Measurements from ENCODE around the gene POLR2A. TPM values are rescaled to one million over a fixed set of nuclear protein-coding genes. Genes with fewer than 3 reads are reported as not detected.
A peak's percentile ranks its signal among the peaks of the same experiment; 100 is the strongest.

POLR2A gene
- total RNA-seq, 1 donor from 2014 or later, result 198 TPM

GRCh38 chr17:7476494-7476893, 7.7 kb upstream of the POLR2A start:
- Mint-ChIP-seq H3K4me3 (ENCODE audit: unreplicated experiment) (peak overlapping the region; percentile 26), H3K36me3 (ENCODE audit: low read depth, unreplicated experiment) (no peaks in the 10 kb centered on the region), H3K9me3 (ENCODE audit: unreplicated experiment) (no peaks in the 10 kb centered on the region), H3K4me1 (ENCODE audit: unreplicated experiment) (peaks cover 35% of the 10 kb centered on the region), H3K27me3 (ENCODE audit: unreplicated experiment) (peaks cover 14% of the 10 kb centered on the region), H3K27ac (ENCODE audit: unreplicated experiment) (peak overlapping the region; percentile 71)
- TF ChIP-seq, protein P1, sequence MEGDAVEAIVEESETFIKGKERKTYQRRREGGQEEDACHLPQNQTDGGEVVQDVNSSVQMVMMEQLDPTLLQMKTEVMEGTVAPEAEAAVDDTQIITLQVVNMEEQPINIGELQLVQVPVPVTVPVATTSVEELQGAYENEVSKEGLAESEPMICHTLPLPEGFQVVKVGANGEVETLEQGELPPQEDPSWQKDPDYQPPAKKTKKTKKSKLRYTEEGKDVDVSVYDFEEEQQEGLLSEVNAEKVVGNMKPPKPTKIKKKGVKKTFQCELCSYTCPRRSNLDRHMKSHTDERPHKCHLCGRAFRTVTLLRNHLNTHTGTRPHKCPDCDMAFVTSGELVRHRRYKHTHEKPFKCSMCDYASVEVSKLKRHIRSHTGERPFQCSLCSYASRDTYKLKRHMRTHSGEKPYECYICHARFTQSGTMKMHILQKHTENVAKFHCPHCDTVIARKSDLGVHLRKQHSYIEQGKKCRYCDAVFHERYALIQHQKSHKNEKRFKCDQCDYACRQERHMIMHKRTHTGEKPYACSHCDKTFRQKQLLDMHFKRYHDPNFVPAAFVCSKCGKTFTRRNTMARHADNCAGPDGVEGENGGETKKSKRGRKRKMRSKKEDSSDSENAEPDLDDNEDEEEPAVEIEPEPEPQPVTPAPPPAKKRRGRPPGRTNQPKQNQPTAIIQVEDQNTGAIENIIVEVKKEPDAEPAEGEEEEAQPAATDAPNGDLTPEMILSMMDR (IDR thresholded peaks at IDR 0.05; ENCODE audit: unreplicated experiment), result no peak
- DNase-seq (ENCODE audit: low spot score), result no peak

GRCh38 chr17:7476951-7477350, 7.2 kb upstream of the POLR2A start:
- TF ChIP-seq, protein P1 (IDR thresholded peaks at IDR 0.05; ENCODE audit: unreplicated experiment), result no peak
- Mint-ChIP-seq H3K9me3 (ENCODE audit: unreplicated experiment) (no peaks in the 10 kb centered on the region), H3K4me3 (ENCODE audit: unreplicated experiment) (peak overlapping the region; percentile 26), H3K4me1 (ENCODE audit: unreplicated experiment) (peaks cover 37% of the 10 kb centered on the region), H3K27me3 (ENCODE audit: unreplicated experiment) (peaks cover 16% of the 10 kb centered on the region), H3K36me3 (ENCODE audit: low read depth, unreplicated experiment) (peaks cover under 1% of the 10 kb centered on the region), H3K27ac (ENCODE audit: unreplicated experiment) (no peak overlapping the region)
- no peak for DNase-seq (ENCODE audit: low spot score)

DNA sequence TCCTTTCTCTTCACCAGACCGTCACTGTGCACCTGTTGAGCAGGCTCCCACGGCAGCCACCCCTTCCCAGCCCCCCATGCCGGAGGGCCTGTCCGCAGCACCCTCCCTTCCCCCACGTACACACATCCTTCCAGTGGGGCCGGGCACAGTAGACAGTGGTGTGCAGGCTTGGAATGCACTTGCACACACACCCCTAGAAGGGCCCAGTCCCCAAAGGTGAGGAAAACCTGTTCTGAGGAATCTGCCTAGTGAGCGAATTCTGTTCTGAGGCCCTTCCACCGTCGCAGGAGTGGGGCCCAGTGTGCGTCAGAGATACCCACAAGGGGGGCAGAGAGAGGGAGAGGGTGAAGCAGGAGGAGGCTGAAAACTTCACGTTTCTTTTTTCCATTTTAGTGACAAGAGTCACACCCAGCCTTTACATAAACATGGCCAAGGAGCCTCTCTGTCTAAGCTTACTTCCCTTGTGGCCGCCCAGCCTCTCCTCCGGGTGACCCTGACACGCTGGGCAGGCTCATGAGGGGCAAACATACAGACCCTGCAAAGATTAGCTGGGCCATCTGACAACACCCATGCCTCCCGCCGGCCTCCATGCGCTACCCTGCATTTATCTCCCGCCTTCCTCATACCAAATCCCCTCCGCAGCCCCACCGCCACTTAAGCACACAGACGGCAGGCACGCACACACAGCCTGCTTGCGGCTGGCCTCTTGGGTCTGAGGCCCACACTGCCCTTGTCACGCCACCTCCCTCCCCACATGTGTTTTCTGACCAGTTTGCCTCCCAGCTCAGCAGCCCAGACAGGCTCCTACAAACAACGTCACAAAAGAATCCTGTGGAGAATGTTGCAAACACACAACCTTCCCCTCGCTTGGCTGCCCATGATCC, 6.5 kb upstream of the POLR2A start:
- H3K4me3 Mint-ChIP-seq (ENCODE audit: unreplicated experiment), result peak overlapping the region; percentile 94
- TF ChIP-seq, protein P1 (IDR thresholded peaks at IDR 0.05; ENCODE audit: unreplicated experiment), result no peak
- peaks cover 19% of the 10 kb centered on the region for H3K27me3 Mint-ChIP-seq (ENCODE audit: unreplicated experiment)
- H3K4me1 Mint-ChIP-seq (ENCODE audit: unreplicated experiment), result peaks cover 42% of the 10 kb centered on the region
- peaks cover 4% of the 10 kb centered on the region for H3K36me3 Mint-ChIP-seq (ENCODE audit: low read depth, unreplicated experiment)
- H3K9me3 Mint-ChIP-seq (ENCODE audit: unreplicated experiment), result no peaks in the 10 kb centered on the region
- DNase-seq (ENCODE audit: low spot score), result no peak
- H3K27ac Mint-ChIP-seq (ENCODE audit: unreplicated experiment), result no peak overlapping the region

GRCh38 chr17:7478276-7479212, 5.6 kb upstream of the POLR2A start:
- peak overlapping the region; percentile 94 for H3K4me3 Mint-ChIP-seq (ENCODE audit: unreplicated experiment)
- TF ChIP-seq, protein P1 (IDR thresholded peaks at IDR 0.05; ENCODE audit: unreplicated experiment), result no peak
- H3K36me3 Mint-ChIP-seq (ENCODE audit: low read depth, unreplicated experiment), result peaks cover 4% of the 10 kb centered on the region
- no peak for DNase-seq (ENCODE audit: low spot score)
- peaks cover 52% of the 10 kb centered on the region for H3K4me1 Mint-ChIP-seq (ENCODE audit: unreplicated experiment)
- H3K9me3 Mint-ChIP-seq (ENCODE audit: unreplicated experiment), result no peaks in the 10 kb centered on the region
- H3K27me3 Mint-ChIP-seq (ENCODE audit: unreplicated experiment), result peaks cover 28% of the 10 kb centered on the region
- peak overlapping the region; percentile 74 for H3K27ac Mint-ChIP-seq (ENCODE audit: unreplicated experiment)

Data from endothelial cell (in vitro differentiated cells).